IPS DF 4.7 (cell line): Measurements from ENCODE around the gene PTCHD1.

ENCODE experiments used
- DNase-seq: peaks from one replicate; pipeline ENCODE4 v3.0.0-alpha.2; 2013; ENCODE audit warnings: low spot score; ENCODE audit errors: extremely low read depth

Gene PTCHD1

DNA sequence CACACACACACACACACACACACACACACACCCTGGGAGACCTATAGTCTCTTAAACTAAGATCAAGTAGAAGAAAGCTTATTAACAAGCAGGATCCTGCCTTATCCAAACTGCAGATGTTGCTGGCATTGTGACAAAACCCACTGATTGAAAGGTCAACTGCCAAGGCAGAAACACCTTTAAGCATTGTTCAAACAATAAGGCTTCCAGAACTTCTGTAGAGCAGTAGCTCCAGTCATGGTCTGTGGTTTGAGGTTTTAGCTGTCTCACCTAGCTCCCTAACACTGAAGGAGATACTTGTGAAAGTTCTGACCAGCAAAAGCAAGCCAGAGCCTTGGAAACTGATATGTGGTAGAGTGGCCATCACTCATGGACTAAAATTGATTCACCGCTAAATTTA lies 59.8 kb downstream of the PTCHD1 start:
- DNase-seq = no peak

DNA sequence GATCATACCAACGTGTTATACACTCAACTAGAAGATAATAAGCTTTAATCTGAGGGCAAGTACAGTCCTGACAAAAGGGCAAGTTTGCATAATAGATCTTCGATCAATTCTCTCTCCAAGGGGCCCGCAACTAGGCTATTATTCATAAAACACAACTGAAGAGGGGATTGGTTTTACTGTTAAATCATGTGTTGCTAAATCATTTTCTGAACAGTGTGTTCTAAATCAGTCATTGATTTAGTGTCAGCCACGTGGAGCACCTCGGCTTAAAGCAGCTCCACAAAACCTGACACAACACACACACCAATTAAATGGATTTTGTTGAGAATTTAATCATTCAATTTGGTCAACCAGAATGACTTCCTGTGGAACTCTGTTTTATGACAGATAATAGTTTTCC lies 61.6 kb downstream of the PTCHD1 start:
- DNase-seq = no peak

DNA sequence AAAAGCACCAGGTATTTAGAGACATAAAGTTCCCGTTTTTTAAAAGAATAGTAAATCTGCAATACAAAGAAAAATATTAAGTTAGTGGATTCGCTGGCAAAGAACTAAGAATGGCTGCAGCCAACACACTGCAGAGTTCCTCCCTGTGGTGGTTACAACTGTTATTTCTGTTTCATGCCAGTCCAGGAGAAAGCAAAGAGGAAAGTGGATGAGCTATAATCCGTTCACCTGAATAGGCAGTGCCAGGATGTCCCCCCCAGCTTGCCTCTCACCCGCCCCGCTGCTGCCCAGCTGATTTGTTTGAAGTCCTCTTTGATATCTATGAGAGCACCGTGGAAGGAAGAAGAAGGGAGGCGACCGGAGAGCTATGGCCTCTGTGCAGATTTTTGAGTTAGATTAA lies 63.9 kb downstream of the PTCHD1 start:
- no peak for DNase-seq

DNA sequence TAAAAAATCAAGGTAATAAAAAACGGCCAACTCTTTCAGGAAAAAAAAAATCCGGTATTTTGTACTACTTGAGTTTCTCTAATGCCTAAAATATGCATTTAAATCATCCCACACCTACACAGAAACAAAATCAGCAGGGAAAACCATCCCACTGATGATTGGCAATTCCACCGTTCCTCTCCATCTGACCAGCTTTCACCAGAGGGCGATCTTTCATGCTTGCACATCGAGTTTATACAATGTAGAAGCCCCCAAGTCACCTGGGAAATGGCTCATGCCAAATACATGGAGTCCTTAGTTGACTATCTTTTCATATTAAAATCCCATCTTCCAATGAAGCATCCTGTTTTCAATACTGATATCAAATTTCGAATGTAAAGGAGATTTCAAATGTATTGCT lies 69.2 kb downstream of the PTCHD1 start:
- no peak for DNase-seq

DNA sequence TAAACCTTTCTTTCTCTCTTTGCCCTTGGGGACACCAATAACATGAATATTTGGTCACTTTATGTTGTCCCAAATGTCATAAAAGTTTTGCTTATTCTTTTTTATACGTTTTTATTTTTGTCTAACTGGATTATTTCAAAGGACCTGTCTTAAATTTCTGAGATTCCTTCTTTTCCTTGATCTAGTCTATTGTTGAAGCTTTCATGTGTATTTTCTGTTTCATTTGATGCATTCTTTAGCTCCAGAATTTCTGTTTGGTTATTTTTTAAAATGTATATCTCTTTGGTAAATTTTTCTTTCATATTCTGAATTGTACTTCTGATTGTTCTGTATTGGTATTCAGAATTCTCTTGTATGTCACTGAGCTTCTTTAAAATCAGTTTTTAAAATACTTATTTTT lies 88.3 kb downstream of the PTCHD1 start:
- no peak for DNase-seq

DNA sequence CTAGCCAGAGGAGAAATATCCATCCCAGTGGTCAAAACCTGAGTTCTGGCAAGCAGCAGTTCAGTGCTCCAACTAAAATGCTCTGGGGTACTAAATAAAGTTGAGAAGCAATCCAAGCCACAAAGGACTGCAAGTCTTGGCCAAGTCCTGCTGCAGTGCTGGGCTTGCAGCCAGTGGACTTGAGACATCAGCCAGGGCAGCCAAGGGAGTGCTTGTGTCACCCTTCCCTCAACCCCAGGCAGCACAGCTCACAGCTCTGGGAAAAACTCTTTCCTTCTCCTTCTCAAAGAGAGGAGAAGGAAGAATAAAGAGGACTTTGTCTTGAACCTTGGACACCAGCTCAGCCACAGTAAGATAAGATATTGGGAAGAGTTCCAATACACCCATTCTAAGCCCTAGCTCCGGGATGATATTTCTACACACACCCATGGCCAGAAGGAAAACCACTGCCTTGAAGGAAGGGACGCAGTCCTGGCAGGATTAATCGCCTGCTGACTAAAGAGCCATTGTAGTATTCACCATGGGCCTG lies 99.8 kb downstream of the PTCHD1 start:
- no peak for DNase-seq

DNA sequence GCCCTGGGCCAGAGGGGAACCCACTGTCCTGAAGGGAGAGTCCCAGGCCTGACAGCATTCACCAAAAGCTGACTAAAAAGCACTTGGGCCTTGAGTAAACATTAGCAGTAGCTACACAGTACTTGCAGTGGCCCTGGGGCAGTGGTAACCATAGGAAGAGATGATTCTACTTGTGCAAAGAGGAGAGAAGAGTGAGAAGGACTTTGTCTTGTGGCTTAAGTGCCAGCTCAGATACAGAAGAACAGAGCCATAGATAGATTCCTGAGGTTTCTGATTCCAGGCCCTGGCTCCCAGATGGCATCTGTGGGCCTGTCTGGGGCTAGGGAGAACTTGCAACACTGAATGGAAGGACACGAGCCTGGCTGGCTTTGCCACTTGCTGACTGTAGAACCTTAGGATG lies 100.5 kb downstream of the PTCHD1 start:
- no peak for DNase-seq

DNA sequence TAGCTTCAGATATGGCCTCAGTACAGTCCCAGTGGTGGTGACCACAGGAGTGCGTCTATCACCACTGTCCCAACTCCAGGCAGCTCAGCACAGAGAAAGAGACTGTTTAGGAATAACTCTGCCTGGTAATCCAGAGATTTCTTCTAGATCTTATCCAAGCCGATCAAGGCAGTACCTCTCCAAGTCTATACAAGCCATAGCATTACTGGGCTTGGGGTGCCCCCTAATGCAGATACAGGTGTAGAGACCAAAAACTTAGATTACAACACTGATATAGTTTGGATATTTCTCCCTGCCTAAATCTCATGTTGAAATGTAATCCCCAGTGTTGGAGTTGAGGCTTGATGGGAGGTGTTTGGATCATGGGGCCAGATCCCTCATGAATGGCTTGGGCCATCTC lies 100.9 kb downstream of the PTCHD1 start:
- DNase-seq = no peak

DNA sequence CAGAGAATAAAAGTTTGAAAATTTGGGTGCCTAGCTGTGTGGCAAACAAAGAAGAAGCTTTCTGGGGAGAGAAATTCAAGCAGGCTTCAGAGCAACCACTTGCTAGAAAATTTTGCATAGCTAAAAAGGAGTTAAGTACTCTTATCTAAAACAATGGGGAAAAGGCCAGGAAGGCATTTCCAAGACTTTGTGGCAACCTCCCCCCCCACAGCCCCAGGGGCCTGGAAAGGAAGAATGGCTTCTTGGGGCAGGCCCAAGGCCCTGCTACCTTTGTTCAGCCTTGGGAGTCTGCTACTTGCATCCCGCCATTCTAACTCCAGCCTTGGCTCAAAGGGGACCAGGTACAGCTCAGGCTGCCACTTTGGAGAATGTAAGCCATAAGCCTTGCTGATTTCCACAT lies 102.2 kb downstream of the PTCHD1 start:
- peak; percentile 28 for DNase-seq

DNA sequence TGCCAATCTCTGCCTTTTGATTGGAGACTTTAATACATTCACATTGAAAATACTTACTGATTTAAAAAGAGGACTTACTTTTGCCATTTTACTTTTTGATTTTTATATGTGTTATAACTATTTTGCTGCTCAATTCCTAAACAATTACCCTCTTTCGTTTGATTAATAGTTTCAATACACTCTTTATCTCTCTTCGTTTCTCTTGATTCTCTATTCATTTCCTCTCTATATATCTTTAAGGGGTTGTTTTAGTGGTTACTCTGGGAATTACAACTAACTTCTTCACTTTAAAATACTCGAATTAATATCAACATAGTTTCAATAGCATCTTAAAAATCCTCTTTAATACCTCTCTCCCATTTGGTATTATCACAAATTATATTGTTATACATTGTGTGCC lies 116.6 kb downstream of the PTCHD1 start:
- DNase-seq = no peak
